HG03039 (cell line): ENCODE measurements around the gene PHF1.

Experiments used
- ATAC-seq: cut with Tn5 transposase; IDR thresholded peaks from one replicate; pipeline ENCODE4 v1.9.1; 2021; ENCODE audit warnings: mild to moderate bottlenecking, moderate library complexity; ENCODE audit not compliant: unreplicated experiment

The PHF1 gene

DNA sequence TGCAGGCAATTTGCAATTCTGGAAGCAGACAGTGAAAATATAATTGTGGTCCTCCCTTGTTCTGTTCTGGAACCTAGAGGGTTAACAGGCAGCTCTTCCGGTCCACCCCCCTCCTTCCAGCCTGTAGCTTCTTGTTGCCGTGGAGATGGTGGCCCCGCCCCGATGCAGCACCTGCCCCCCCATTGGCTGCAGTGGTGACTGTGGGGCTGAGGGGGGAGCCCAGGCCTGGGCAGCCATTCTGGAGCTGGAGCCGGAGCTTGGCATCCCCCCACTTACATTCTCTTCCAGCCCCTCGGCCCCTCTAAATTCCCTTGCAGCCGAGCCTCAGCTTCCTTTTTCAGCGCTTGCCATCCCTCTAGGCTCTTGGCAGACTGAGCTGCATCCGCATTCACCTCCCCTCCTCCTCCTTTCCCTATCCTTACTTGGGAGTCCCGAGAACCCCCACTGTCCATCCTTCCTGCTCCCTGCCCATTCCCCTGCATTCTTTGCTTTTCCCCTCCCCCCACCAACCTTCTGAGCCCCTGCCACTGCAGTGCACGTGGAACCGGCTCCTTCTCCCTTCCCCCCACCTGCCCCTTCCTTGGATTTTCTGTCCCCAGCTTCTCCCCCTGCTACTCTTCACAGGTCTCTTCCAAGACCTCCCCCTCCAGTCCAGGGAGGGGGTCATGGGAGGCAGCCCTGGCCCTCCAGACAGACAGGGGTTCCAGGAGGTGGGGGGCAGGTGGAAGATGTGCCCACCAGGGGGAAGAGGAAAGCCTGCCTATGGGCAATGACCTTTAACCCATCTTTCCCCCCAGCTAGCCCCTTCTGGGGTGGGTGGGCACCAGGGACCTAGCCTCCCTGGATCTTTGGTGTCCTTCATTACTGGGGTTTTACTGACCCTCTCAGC, 20.4 kb downstream of the PHF1 start:
- ATAC-seq: no peak

GRCh38 chr6:33431880-33432541, 21.2 kb downstream of the PHF1 start:
- ATAC-seq: no peak

GRCh38 chr6:33432546-33432945, 21.7 kb downstream of the PHF1 start:
- no peak for ATAC-seq

DNA sequence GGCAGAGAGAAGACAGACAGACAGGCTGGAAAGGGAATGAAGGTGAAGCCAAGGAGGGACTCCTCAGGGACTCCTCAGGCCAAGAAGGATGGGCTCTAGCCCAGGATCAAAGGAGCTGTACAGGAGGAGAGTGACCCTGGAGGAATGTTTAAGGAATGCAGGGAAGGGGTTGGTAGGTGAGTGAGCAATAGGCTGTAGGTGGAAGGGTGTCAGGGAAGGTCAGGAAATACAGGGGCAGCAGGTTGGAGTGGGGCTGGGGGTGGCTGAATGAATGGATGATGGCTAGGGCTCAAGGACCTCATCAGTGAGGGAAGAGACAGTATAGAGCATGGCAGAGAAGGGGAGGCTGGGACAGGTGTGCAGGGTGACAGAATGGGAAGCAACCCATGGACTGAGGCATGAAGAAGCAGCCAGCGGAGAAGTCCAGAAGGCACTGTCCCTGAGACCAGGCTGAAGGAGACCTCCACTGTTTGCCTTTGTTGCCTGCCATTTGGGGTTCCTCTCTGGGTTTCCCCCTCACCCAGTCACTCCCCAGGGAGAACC, 22.3 kb downstream of the PHF1 start:
- ATAC-seq: no peak

GRCh38 chr6:33433544-33434191, 22.9 kb downstream of the PHF1 start:
- ATAC-seq: no peak

- ATAC-seq: no peak
Measured at GRCh38 chr6:33434961-33435360, 24.1 kb downstream of the PHF1 start.

DNA sequence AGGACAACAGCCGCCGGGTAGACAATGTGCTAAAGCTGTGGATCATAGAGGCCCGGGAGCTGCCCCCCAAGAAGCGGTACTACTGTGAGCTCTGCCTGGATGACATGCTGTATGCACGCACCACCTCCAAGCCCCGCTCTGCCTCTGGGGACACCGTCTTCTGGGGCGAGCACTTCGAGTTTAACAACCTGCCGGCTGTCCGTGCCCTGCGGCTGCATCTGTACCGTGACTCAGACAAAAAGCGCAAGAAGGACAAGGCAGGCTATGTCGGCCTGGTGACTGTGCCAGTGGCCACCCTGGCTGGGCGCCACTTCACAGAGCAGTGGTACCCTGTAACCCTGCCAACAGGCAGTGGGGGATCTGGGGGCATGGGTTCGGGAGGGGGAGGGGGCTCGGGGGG, 26.9 kb downstream of the PHF1 start:
- no peak for ATAC-seq

- ATAC-seq: no peak
Measured at GRCh38 chr6:33438978-33439594, 28.3 kb downstream of the PHF1 start.

DNA sequence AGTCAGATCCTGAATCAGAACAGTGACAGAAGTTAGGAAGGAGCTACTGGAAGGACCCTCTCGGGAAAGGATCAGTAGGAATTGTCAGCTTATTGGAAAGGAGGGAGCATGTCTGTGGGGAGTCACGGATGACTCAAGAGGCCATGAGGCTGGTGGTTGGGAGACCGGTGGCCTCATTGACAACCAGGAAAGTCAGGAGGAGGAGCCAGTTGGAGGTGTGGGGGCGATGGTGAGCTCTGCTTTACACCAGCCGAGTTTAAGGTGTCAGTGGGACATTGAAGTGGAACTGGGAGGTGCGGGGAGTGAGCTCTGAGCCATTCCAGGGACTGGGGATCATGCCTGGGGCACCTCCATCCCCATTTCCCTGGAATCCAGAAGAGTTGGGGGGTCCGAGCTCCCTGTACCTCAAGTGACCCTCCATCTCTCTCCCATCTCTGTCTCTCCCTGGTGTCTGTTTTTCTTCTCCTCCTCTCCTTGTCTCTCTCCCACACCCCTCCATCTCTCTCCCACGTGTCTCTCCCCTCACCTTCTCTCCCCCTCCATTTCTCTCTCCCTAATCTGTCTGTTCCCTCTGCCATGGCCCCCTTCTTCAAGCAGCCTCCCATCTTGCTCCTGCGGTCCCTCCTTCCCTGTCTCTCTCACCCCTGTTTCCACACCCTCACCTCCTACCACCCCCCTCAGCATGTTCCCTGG, 29.3 kb downstream of the PHF1 start:
- no peak for ATAC-seq

DNA sequence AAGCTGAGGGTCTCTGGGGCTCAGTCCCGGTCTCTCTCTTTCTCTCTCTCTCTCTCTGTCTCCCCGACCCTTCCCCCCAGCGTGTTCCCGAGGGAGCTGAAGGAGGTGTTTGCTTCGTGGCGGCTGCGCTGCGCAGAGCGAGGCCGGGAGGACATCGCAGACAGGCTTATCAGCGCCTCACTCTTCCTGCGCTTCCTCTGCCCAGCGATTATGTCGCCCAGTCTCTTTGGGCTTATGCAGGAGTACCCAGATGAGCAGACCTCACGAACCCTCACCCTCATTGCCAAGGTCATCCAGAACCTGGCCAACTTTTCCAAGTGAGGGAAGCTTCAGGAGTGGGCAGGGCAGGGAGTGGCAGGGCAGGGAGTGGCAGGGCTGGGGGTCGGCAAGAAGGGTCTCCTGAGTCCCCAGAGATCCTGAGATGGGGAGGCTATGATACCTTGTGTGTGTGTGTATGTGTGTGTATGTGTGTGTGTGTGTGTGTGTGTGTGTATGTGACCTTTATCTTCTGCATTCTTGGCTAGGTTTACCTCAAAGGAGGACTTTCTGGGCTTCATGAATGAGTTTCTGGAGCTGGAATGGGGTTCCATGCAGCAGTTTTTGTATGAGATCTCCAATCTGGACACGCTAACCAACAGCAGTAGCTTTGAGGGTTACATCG, 30.0 kb downstream of the PHF1 start:
- ATAC-seq: no peak

DNA sequence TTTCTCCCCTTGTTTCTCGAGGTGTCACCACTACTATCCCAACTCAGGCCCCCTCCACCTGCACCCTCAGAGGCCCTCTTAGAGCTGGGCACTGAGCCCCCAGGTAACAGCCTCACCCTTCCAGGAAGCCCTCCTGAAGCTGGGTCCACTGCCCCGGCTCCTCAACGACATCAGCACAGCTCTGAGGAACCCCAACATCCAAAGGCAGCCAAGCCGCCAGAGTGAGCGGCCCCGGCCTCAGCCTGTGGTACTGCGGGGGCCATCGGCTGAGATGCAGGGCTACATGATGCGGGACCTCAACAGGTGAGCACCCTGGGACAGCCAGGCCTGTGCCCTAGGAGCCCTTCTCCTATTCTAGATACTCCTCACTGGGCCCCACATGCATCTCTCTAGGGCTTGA, 30.6 kb downstream of the PHF1 start:
- ATAC-seq: no peak

- ATAC-seq: no peak
Measured at GRCh38 chr6:33442283-33442682, 31.5 kb downstream of the PHF1 start.

- no peak for ATAC-seq
Measured at GRCh38 chr6:33443025-33443424, 32.2 kb downstream of the PHF1 start.

GRCh38 chr6:33443619-33444504, 33.0 kb downstream of the PHF1 start:
- no peak for ATAC-seq

GRCh38 chr6:33445119-33445603, 34.3 kb downstream of the PHF1 start:
- no peak for ATAC-seq

- no peak for ATAC-seq
Measured at GRCh38 chr6:33446356-33446755, 35.5 kb downstream of the PHF1 start.

DNA sequence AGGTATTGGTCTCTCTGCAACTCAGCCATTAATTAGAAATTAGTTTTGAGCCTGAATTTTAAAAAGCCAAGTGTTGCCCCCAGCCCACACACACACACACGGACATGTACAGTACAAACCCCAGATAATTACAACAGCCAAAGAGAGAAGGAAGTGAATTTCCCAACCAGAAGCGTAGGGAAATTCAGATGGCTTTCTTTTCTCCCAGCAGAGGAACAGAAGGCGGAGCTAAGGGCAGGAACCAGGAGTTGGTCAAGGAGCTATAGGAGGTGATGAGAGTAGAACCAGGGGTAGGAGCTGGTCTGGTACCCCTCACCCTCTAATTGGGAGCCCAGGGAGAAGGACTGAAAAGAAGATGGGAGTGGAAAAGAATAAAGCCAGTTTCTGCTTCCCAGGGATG, 39.6 kb downstream of the PHF1 start:
- ATAC-seq: no peak

GRCh38 chr6:33451606-33452005, 40.8 kb downstream of the PHF1 start:
- no peak for ATAC-seq

- no peak for ATAC-seq
Measured at GRCh38 chr6:33452496-33452895, 41.7 kb downstream of the PHF1 start.
